ENCODE measurements around the gene SLC35F3. TPM values are rescaled to one million over a fixed set of nuclear protein-coding genes. Genes with fewer than 3 reads are reported as not detected.

SLC35F3 gene
- total and polyA plus RNA-seq, 2 donors from 2014 or later = 0.41 to 0.66 TPM

- H3K27ac ChIP-seq (ENCODE audit: low read depth in 2 of 2, low read length in 2 of 2) = no peak overlapping the region
- no peak overlapping the region for H3K9ac ChIP-seq (ENCODE audit: low read length in 3 of 3)
- TF ChIP-seq CTCF (IDR thresholded peaks at IDR 0.05; ENCODE audit: borderline replicate concordance, extremely low read depth, insufficient read depth) = no peak
- no peak for DNase-seq
- H3K4me3 ChIP-seq (ENCODE audit: low read length in 3 of 3) = no peak overlapping the region
- intact Hi-C loops (cut with DNase I) = no loop called here
- H3K27me3 ChIP-seq (ENCODE audit: control insufficient read depth, insufficient read depth, low read length) = no peaks in the 10 kb centered on the region
- no peak for FAIRE-seq
- H3K36me3 ChIP-seq (ENCODE audit: control insufficient read depth in 2 of 3, insufficient read depth in 3 of 3, low read length in 3 of 3) = no peaks in the 10 kb centered on the region
- peaks cover 0 to 4% (median 2%) of the 10 kb centered on the region in 3 donors for H3K9me3 ChIP-seq (ENCODE audit: control insufficient read depth in 2 of 3, insufficient read depth in 1 of 3, low read length in 3 of 3)
- H3K4me1 ChIP-seq (ENCODE audit: control insufficient read depth in 2 of 3, insufficient read depth in 2 of 3, low read depth in 1 of 3, low read length in 3 of 3) = no peaks in the 10 kb centered on the region
Observed at GRCh38 chr1:234292548-234292947, 388.1 kb downstream of the SLC35F3 start.

GRCh38 chr1:234294109-234294817 lies 389.8 kb downstream of the SLC35F3 start:
- Histone ChIP-seq H3K4me1 (ENCODE audit: control insufficient read depth in 2 of 3, insufficient read depth in 2 of 3, low read depth in 1 of 3, low read length in 3 of 3) (no peaks in the 10 kb centered on the region), H3K27me3 (ENCODE audit: control insufficient read depth, insufficient read depth, low read length) (no peaks in the 10 kb centered on the region), H3K36me3 (ENCODE audit: control insufficient read depth in 2 of 3, insufficient read depth in 3 of 3, low read length in 3 of 3) (no peaks in the 10 kb centered on the region), H3K4me3 (ENCODE audit: low read length in 3 of 3) (no peak overlapping the region), H3K27ac (ENCODE audit: low read depth in 2 of 2, low read length in 2 of 2) (no peak overlapping the region), H3K9ac (ENCODE audit: low read length in 3 of 3) (no peak overlapping the region), H3K9me3 (ENCODE audit: control insufficient read depth in 2 of 3, insufficient read depth in 1 of 3, low read length in 3 of 3) (peaks cover 0 to 4% (median 2%) of the 10 kb centered on the region in 3 donors)
- intact Hi-C loops (cut with DNase I) = no loop called here
- no peak for FAIRE-seq
- no peak for DNase-seq
- no peak for TF ChIP-seq CTCF (IDR thresholded peaks at IDR 0.05; ENCODE audit: borderline replicate concordance, extremely low read depth, insufficient read depth)

- H3K4me3 ChIP-seq (ENCODE audit: low read length in 3 of 3) = no peak overlapping the region
- intact Hi-C loops (cut with DNase I) = no loop called here
- H3K9me3 ChIP-seq (ENCODE audit: control insufficient read depth in 2 of 3, insufficient read depth in 1 of 3, low read length in 3 of 3) = no peaks in the 10 kb centered on the region
- H3K4me1 ChIP-seq (ENCODE audit: control insufficient read depth in 2 of 3, insufficient read depth in 2 of 3, low read depth in 1 of 3, low read length in 3 of 3) = no peaks in the 10 kb centered on the region
- no peak for FAIRE-seq
- TF ChIP-seq CTCF (IDR thresholded peaks at IDR 0.05; ENCODE audit: borderline replicate concordance, extremely low read depth, insufficient read depth) = no peak
- DNase-seq = no peak
- no peaks in the 10 kb centered on the region for H3K27me3 ChIP-seq (ENCODE audit: control insufficient read depth, insufficient read depth, low read length)
- H3K36me3 ChIP-seq (ENCODE audit: control insufficient read depth in 2 of 3, insufficient read depth in 3 of 3, low read length in 3 of 3) = no peaks in the 10 kb centered on the region
- H3K9ac ChIP-seq (ENCODE audit: low read length in 3 of 3) = no peak overlapping the region
- H3K27ac ChIP-seq (ENCODE audit: low read depth in 2 of 2, low read length in 2 of 2) = no peak overlapping the region
Observed at GRCh38 chr1:234295068-234295467, 390.6 kb downstream of the SLC35F3 start.

All from kidney (tissue), 14 donors.